CD4-positive, alpha-beta T cell treated with Interleukin-6 for 4 hours (primary cell): ENCODE measurements around the gene PTTG1IP2.

Experiments used
- DNase-seq: peaks from one replicate; pipeline ENCODE4 v3.0.0-alpha.2; 2020; ENCODE audit warnings: mixed read lengths

Gene PTTG1IP2

GRCh38 chr7:90484706-90485105 lies 15.3 kb downstream of the PTTG1IP2 start:
- no peak for DNase-seq

GRCh38 chr7:90485734-90486316 lies 16.4 kb downstream of the PTTG1IP2 start:
- DNase-seq, result no peak

- no peak for DNase-seq
Measured at GRCh38 chr7:90487808-90488207, 18.4 kb downstream of the PTTG1IP2 start.

- DNase-seq, result no peak
Measured at GRCh38 chr7:90488220-90488619, 18.8 kb downstream of the PTTG1IP2 start.

GRCh38 chr7:90492250-90492649 lies 22.8 kb downstream of the PTTG1IP2 start:
- DNase-seq, result no peak

- DNase-seq, result no peak
Measured at GRCh38 chr7:90495241-90495640, 25.8 kb downstream of the PTTG1IP2 start.

GRCh38 chr7:90502539-90502938 lies 33.1 kb downstream of the PTTG1IP2 start:
- DNase-seq, result no peak

GRCh38 chr7:90503367-90503766 lies 33.9 kb downstream of the PTTG1IP2 start:
- no peak for DNase-seq

- no peak for DNase-seq
Measured at GRCh38 chr7:90507692-90508091, 38.3 kb downstream of the PTTG1IP2 start.

- no peak for DNase-seq
Measured at GRCh38 chr7:90511776-90512175, 42.3 kb downstream of the PTTG1IP2 start.

GRCh38 chr7:90512821-90513254 lies 43.4 kb downstream of the PTTG1IP2 start:
- DNase-seq, result no peak

- DNase-seq, result no peak
Measured at GRCh38 chr7:90516257-90516656, 46.8 kb downstream of the PTTG1IP2 start.

GRCh38 chr7:90518630-90519029 lies 49.2 kb downstream of the PTTG1IP2 start:
- no peak for DNase-seq

- DNase-seq, result no peak
Measured at GRCh38 chr7:90520484-90520883, 51.0 kb downstream of the PTTG1IP2 start.

- no peak for DNase-seq
Measured at GRCh38 chr7:90530263-90530662, 60.8 kb downstream of the PTTG1IP2 start.

GRCh38 chr7:90532231-90532929 lies 62.9 kb downstream of the PTTG1IP2 start:
- DNase-seq, result no peak

- no peak for DNase-seq
Measured at GRCh38 chr7:90536449-90536848, 67.0 kb downstream of the PTTG1IP2 start.

- no peak for DNase-seq
Measured at GRCh38 chr7:90538405-90538804, 69.0 kb downstream of the PTTG1IP2 start.

GRCh38 chr7:90540406-90540805 lies 71.0 kb downstream of the PTTG1IP2 start:
- DNase-seq, result no peak

- no peak for DNase-seq
Measured at GRCh38 chr7:90551036-90551435, 81.6 kb downstream of the PTTG1IP2 start.

GRCh38 chr7:90552521-90552920 lies 83.1 kb downstream of the PTTG1IP2 start:
- no peak for DNase-seq

GRCh38 chr7:90560730-90561129 lies 91.3 kb downstream of the PTTG1IP2 start:
- no peak for DNase-seq
